ENCODE data around the gene JUNB. TPM values are rescaled to one million over a fixed set of nuclear protein-coding genes. Genes with fewer than 3 reads are reported as not detected.
"Not testable (repeated sequence)": the region's sequence is repeated elsewhere in the genome, so short reads cannot be mapped to it uniquely, and the experiment has no call there.

JUNB gene
- total RNA-seq, 1 donor from 2014 or later = 119 TPM

DNA sequence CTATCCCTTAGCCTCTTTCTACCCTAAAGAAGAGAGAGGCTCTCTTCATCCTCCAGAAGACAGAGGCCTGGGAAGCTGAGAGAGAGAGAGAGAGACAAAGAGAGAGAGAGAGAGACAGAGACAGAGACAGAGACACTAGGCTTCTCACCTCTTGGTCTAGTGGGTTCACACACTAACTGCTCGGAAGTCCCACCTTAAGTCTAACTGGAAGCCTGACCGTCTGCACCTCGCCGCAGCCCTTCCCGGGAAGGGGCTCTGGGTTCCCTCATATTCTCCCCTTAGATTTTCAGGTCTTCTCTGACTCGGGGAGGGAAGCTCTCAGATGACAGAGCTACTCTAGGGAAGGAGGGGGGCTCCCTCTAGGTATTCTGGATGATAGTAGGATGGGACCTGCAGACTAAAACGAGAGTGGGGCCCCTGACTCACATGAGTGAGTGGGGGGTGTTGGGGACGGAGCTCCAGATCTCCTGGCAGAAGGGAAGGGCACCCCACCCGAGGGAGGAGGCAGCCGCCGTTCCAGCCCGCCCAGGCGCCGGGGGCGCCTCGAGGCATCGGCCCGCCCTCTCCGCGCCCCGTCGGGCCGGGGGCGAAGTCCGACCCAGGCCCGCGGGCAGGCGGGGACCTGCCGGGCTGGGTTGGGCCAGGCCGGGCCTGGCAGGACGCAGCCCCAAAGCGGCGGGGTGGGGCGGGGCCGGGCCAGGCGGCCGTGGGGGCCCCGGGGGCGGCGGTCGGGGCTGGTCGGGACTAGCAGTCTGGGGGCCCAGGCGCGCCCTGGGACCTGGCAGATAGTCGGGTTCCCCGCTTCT, 2.0 kb upstream of the JUNB start:
- no peak for DNase-seq (ENCODE audit: low spot score)

GRCh38 chr19:12789904-12790619, 1.2 kb upstream of the JUNB start:
- peak; percentile 95 for DNase-seq (ENCODE audit: low spot score)

DNA sequence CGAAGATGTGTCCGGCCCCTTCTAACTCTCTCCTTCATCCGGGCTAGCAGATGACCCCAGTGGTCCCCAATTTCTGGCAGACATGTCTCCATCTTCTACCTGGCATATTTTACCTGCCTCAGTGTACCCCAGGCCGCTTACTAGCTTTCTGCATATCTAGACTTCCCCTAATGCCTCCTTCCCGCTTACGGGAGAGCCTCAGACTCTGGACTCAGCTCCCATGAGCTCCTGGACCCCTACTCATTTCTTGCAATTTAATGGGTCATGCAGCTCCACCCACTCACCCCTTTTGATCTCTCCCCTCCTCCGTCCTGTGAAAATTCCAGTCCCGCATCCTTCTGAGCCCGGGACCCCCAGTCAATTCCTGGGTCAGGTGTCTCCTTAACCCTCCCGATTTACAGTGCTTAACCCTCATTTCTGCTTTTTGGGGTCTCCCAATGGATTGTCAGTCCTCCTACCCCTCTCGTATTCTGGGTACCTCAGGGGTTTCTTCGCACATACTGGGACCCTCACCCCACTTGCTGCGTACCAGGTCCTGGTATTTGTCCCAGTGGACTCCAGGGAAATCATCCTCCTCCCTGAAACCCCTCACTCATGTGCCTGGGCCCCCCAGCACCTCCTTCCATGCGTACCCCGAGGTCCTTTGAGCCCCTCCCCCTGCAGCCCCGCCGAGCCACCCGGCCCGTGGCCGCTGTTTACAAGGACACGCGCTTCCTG, 500 bp upstream of the JUNB start:
- DNase-seq (ENCODE audit: low spot score) = no peak

- peak; percentile 74 for DNase-seq (ENCODE audit: low spot score)
These were observed 966 bp downstream of the JUNB start for GRCh38 chr19:12792051-12792852.

- no peak for DNase-seq (ENCODE audit: low spot score)
These were observed 1.6 kb downstream of the JUNB start for GRCh38 chr19:12792853-12793289.

- peak; percentile 96 for DNase-seq (ENCODE audit: low spot score)
These were observed 2.3 kb downstream of the JUNB start for GRCh38 chr19:12793290-12794195.

DNA sequence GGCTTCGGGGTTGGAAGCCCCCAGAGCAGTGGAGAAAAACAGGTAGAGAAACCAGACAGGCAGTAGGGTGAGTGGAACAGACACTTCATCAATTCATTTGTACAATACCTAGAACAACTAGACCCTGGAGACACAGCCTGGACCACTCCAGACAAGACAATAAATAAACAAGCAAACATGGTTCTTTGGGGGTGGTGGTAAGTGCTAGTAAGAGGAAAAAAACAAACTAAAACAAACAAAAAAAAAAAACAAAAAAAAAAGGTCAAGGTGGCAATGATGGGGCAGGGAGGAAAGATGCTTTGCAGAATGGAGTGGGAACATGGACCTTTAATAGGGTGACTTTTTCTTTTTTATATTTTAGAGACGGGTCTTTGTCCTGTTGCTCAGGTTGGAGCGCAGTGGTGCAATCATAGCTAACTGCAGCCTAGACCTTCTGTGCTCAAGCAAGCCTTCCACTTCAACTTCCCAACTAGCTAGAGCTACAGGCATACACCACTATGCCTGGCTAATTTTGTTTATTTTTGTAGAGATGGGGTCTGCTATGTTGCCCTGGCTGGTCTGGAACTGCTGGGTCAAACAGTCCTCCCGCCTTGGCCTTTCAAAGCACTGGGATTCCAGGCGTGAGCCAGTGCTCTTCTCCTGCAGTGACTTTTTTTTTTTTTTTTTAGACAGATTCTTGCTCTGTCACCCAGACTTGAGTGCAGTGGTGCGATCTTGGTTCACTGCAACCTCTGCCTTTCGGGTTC, 3.1 kb downstream of the JUNB start:
- DNase-seq (ENCODE audit: low spot score) = no peak

- no peak for DNase-seq (ENCODE audit: low spot score)
These were observed 3.7 kb downstream of the JUNB start for GRCh38 chr19:12794971-12795381.

DNA sequence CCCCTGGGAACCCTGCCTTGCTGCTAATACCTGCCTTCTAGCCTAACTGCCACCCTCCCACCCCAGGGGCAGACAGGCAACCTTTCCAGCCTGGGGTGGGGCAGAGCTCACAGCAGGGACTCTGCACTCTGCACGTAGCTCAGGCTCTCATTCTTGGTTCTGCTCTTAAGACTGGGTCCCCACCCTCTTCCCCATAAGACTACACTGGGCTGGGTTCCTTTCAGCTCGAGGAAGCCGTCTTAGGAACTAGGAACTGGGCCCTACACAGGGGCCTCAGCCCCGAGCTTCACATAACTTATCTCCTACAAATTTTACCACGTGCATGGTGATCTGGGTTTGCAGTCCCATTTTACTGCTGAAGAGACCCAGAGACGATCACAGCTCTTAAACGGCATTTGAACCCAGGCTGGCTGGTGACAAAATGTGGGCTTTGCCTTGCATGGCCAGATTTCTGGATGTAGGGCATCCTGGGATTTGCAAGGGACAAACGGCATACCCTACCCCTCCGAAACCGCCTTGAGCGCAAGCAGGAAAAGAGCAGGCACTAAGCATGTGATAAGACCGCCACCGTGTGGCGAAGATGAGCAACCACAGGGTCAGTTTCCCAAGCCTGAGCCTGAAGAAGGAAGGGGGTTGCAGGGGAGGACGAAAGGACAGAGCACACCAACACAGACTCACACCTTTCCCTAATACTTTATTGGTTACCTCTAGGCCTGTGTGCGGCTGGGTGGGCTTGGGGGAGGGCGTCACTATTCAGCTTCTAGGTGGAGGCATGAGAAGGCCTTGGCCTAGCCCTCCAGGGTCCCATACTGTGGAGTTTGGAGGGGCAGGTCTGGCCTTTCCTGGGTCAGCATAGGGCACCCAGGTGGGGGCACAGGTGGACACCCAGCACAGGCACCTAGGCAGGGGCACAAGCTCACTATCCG, 5.1 kb downstream of the JUNB start:
- peak; percentile 74 for DNase-seq (ENCODE audit: low spot score)

DNA sequence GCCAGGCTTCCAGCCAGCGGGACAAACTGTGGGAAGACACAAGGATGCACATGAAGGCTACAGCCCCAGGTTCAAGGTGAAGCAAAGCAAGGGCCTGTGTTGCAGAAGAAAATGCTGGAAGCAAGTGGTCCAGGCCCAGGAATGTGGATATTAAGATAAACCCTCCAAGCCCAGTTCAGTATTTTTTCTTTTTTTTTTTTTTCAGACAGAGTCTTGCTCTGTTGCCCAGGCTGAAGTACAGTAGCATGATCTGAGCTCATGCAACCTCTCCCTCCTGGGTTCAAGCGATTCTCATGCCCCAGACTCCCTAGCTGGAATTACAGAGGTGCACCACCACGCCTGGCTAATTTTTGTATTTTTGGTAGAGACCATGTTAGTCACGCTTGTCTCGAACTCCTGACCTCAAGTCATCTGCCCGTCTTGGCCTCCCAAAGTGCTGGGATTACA, 5.9 kb downstream of the JUNB start:
- DNase-seq (ENCODE audit: low spot score) = no peak

GRCh38 chr19:12797607-12798006, 6.3 kb downstream of the JUNB start:
- DNase-seq (ENCODE audit: low spot score) = not testable (repeated sequence)

DNA sequence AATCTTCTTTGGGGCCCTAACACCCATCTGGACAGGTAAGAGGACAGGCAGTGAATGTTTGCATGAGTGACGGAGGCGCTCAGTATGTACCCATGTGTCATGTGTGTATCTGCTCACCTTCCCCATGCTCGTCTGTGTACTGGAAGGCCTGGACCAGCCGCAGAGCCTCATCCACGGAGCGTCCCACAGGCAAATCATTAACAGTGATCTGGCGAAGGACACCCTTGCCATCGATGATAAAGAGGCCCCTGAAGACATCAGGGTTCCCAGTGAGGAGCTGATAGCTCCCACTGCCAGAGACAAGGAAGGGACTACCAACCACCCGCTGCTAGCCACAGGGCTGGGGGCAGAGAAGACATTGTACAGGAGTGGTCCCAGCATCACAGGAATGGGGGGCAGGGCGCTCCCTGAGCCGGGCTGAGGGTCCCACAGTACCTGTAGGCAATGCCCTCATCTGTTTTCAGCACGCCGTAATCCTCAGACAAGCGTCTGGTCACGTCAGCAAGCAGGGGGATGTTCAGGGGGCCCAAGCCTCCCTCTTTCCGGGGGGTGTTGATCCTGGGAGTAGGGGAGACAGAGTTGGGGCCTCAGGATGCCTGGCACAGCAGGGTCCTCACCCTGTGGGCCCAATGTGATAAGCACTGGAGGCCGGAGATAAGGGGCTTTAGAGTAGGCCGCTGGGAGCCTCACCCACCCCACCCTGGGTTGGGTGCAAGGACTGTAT, 8.6 kb downstream of the JUNB start:
- no peak for DNase-seq (ENCODE audit: low spot score)

DNA sequence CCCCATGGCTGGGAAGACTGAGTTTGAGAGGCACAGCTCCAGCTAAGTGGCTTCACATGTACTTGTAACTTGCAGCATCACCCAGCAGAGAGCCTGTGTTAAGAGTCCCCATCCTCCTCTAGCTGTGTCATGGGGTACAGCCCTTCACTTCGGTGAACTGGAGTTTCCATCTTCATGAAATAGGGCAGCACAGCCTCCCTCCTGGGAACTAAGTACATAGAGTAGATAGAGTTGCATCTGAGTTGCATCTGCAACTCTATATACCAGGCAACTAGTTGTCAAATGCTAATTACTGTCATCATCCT, 9.1 kb downstream of the JUNB start:
- DNase-seq (ENCODE audit: low spot score) = no peak

GRCh38 chr19:12800923-12801465, 9.7 kb downstream of the JUNB start:
- no peak for DNase-seq (ENCODE audit: low spot score)

GRCh38 chr19:12801466-12802266, 10.4 kb downstream of the JUNB start, which contains the start of the genes PRDX2 and THSD8:
Gene PRDX2, minus strand, starts transcription at chr19:12801800. Its CDS starts 539 bp downstream, at chr19:12801261.
Gene THSD8, plus strand, starts transcription at chr19:12802069. Its CDS starts 3 bp downstream, at chr19:12802072.
- DNase-seq (ENCODE audit: low spot score) = peak; percentile 75

DNA sequence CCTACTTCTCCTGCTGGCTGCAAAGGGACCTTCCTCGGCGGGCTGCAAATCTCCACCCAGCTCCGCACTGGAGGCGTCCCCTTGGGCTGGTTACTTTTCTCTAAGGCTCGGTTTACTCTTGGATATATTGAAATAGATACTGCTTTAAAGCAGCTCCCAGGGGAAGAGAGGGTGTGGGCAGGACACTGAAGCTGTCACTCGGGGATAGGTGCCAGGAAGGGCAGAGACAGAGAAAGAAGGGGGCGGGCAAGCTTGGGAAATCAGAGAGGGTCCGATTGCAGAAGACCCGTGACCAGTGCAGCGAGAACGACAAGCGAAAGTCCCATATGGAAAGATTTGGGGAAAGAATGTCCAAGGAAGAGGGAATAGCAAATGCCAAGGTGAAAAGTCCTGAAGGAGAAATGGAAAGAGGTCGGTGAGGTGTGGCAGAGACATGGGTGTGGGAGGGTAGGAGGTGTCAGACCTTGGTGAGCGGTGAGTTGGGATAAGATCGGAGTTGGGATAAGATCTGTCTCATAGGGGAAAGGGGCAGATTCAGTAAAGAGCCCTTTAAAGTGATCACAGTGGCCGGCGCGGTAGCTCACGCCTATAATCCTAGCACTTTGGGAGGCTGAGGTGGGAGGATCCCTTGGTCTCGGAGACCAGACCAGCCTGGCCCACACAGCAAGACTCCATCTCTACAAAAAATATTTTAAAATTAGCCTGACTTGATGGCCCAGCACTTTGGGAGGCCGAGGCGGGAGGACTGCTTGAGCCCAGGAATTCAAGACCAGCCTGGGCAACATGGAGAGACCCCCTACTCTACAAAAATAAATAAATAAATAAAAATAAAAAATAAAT, 11.2 kb downstream of the JUNB start:
- DNase-seq (ENCODE audit: low spot score) = no peak
